ENCODE measurements around the gene TMEM255A.
"Not testable (repeated sequence)": the region's sequence is repeated elsewhere in the genome, so short reads cannot be mapped to it uniquely, and the experiment has no call there.

TMEM255A gene
- 0 reads per million in 3 experiments for total RNA-seq

DNA sequence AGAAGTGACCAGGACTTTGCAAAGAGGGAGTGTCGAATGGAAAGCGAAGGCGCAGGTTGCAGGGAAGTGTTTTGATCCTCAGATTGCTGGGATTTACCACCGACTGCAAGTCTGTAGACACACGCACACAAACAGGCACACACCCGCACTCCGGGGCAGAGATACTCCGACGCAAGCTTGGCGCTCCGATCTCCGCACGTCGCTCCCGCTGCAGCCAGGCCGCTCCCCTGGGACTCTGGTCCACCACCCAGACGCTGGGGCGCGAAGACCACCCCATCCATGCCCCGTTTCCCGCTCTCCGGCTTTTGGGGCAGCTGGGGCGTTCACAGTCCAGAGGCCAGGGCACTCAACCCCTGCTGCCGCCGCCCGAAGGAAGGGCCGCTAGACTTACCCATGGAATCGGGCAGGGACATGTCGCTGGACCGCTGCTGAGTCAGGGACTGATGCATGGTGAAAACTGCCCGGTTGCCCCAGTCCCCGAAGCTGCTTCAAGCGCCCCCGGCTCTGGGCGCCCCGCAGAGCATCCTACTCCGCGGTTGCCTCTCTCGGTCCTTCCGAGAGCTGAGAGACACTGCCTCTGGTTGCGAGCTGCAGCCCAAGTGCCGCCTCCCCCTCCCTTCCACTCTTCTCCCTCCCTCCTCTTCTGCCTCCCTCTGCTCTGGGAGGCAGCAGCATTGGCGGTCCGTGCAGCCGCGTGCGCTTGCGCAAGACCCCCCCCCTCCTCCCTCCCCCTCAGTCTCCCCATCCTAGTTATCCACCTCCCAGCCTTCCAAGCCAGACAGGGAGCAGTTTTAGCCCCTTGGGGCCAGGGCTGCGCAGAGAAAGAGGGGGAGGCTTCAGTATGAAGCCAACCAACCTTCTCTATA, at the start of gene TMEM255A:
Gene TMEM255A (minus strand): TSS at position 601 of the 866 bp plus-strand sequence. CDS start 152 bp downstream, at position 449.
- no peak for DNase-seq

DNA sequence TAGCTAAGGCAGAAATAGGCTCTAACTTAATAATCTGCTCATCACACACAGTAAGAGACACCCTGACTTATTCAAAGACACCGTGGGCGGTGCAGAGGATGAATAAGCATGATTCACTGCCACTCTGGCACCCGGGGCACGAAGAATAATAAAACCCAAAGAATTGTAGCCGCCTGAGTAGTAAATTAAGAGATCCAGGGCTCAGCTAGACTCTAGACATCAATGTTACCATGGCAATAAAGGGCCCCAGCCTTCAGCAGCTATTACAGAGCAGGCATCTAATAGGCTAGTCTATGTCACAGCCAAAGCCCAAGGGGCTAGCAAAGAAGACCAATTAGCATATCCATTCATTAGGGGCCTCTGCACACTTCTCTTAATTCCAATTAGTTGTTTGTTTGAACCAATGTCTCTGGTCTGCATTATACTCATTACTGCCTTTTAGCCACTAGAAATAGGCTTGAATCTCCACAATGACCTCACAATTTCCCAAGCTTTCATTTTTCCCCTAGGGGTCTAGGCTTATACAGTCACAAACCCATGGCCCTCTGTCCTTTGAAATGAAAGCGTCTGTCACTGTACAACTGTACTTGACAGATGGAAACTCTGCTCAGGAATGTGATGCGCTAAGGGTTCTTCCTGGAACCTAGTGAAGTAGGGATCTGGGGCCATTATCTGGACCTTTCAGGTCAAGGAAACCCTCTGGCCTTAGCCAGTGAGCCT, 47.6 kb upstream of the TMEM255A start:
- DNase-seq: no peak

DNA sequence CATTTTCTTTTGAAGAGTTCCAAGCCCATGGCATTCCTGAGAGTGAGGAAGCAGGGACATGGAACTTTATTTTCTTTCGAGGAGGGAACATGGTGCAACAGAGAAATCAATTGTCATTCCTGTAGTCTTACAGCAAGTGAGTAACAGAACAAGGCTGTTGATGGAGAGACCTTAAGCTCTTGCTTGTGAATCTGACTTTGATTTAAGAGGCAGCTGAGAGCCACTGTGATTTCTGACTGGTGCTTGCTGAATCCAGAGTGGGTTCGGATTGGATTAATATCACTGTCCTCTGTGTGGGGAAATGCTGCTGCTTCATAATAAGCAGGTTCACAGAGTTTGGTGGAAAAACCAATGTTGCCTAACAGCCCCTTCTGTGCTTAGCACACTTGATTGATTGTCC, 45.9 kb upstream of the TMEM255A start:
- DNase-seq: no peak

DNA sequence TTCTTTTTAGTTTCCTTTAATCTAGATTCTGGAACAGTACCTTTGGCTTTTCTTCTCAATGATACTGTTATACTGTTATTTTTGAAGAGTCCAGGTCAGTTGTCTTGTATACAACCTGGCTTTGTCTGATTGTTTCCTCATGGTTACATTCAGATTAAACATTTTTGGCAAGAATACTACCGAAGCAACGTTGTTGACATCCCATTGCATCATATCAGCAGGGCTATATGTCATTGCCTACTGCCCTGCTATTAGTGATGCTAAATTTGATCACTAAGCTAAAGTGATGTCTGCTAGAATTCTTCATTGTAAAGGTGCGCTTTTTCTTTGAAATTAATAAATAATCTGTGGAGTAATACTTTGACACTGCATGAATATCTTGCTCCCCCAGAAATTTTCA, 44.8 kb upstream of the TMEM255A start:
- DNase-seq: no peak

DNA sequence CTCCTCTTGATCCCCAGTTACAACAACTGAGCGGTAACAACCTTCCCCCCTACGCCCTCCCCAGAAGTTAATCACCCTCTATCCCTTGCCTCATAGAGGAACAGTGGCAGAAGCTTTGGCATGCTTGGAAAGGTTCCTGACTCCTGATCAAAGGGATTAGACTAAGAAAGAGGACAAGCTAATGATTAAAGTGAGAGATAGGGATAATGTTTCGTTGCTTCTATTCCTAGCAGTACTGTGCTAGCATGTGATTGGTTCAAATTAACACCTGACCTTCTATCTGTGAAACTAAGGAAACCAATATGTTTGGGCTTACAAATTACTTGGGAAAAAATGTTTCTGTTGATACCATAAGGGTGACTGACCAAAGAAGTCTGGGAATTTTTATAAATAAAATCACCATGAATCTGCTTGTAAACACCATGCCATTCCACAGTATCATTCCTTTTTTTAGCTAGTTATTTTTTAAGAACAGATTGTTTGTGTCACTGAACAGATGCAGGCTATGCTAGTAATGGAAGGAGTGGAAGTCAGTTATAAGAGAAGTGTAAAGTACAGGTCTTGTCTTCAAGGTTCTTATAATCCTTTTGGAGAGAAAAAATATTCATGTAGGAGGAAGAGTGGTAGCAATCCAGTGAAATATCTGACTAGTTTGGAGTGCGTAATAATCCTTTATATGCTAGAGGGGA, 39.3 kb upstream of the TMEM255A start:
- DNase-seq: no peak

DNA sequence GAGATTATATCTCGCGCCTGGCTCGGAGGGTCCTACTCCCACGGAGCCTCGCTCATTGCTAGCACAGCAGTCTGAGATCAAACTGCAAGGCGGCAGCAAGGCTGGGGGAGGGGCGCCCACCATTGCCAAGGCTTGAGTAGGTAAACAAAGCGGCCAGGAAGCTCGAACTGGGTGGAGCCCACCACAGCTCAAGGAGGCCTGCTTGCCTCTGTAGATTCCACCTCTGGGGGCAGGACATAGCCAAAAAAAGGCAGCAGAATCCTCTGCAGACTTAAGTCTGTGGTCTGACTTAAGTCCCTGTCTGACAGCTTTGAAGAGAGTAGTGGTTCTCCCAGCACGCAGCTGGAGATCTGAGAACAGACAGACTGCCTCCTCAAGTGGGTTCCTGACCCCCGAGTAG, 33.3 kb upstream of the TMEM255A start:
- DNase-seq: not testable (repeated sequence)

DNA sequence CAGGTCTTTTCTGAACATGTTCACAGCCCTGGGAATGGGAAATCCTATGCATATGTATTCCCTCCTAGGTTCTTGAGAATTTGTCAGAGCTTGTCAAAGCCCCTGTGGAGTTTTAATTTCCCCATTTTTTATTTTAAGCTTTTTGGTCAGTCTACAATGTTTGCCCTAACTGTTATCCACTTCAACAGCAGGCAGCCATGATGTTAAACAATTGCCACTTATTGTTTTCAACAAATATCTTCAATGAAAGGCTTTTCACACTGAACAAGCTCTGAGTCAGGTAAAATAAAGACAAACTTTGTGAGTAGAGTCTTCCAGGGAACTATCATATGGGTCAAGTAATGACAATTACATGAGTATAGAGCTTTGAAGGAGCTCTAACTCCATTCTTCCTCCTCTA, 25.6 kb upstream of the TMEM255A start:
- no peak for DNase-seq

DNA sequence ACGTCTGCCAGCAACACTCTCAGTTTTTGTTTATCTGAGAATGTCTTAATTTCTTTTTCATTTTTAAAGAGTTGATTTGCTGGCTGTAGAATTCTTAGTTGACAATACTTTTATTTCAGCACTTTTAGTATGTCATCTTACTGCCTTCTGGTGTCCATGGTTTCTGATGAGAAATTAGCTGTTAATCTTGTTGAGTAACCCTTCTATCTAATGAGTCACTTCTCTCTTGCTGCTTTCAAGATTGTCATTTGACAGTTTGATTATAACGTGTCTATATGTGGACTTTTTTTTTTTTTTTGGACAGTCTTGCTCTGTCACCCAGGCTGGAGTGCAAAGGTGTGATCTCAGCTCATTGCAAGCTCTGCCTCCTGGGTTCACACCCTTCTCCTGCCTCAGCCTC, 24.0 kb upstream of the TMEM255A start:
- no peak for DNase-seq

DNA sequence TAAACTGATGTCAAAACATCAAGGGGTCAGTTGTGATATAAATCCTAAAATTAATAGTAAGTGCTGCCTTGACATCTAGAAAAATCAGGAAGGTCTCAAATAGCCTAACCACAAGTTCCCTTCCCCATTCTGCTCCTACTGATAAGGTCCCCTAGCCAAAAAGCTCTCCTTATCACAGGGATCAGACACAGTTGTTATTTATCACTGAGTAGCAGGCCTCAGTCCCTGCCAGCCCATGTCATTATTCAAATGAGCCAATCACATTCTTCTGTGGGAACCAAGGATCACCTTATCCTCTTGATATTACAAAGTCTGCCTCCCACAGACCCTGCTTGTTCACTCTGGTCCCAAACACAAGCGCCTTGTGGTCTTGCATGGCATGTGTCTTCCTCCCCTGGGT, 23.3 kb upstream of the TMEM255A start:
- DNase-seq: no peak

DNA sequence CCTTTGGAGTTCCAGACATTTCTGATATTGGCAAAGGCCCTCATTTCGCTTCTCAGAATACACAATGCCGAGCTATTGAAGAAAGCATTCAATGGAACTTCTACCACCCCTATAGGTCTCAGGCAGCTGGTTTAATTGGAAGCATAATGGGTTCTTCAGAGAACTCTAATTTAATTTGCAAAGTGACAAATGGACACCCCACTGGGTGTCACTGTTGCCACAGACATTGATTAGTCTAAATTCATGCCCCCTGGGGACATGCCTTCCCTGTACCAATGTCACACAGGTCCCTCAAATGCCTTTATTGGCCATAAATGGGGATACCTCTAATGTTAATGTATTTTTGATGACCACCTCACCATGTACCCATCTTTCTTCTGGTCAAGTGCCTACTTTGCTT, 22.9 kb upstream of the TMEM255A start:
- no peak for DNase-seq

DNA sequence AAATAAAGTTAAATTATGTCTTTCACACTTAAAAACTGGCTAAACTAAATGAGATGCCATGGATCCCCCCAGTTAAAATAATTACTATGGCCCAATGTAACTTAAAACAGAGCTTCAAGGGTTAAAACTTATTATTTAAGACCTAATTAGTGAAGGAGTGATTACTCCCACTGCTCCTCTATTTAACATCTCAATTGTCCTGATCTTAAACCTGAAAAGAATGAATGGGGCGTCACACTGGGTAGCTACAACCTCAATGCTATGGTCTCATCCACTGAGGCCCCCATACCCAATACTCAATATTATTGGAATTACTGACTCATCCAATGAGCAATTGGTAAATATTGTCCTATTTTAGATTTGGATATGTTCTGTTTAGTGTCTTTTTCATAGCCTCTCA, 21.1 kb upstream of the TMEM255A start:
- no peak for DNase-seq

DNA sequence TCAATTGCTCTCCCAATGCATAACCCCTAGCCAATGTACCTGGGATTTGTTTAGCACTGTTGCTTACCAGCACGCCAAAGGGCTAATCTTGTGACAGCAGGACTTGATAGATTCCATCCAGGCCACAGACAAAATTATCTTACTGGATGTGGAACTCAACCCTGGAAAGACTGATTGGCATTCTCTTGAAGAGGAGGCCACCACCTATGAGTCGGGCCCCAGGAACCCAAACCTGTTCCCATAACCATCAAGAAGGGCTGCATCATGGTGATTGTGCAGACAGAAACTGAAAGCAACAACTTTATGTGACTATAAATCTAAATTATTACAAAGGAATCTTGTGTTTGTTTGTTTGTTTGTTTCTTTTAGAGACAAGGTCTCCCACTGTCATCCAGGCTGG, 19.9 kb upstream of the TMEM255A start:
- DNase-seq: no peak

DNA sequence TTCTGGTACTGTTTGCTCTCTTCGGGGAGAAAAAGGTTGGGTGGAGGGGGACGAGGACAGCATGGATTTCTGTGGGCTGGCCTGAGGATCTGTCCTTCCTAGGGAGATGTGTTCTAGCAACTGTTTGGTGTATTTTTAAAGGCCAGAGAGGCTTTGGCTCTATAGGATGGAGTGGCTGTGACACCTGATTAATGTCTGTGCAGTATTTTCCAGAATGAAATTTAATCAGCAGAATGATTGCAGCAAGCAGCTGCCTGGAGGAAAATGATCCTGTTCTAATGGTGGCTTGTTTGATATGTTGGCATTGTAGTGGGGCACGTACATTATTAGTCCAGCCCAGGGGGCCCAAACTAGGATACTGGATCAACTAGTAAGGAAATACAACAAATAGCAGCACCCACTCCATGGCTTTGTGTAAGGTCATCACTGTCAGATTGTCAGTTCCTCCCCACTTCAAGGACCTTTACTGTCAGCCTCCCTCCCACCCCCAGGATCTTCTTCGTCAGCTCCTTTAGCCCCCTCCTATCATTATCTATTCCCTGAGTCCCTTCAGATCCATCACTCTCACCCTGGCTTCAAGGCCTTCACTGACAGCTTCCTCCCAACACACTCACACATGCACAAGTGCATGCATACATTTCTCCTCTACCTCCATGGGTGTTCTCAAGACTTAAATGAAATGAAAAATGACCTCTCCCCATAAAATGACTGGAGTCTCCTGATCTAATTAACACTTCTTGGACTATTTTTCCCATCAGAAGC, 10.4 kb upstream of the TMEM255A start:
- DNase-seq: no peak

DNA sequence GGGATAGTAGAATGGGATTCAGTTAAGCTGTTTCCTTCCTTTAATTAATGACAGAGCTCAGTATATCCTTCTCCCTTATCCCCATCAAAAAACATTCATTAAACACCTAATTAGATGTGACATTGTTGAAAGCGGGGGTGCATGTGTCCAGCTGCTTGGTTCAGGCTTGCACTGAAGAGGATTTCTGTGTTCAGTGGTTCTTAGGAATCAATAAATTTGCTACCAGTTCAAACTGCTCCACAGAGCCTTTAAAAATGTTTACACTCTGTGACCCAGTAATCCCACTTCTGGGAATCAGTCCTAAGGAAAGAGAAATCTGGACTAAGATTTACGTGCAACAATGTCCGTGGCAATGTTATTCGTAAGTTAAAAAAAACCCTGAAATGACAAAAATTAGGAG, 7.2 kb upstream of the TMEM255A start:
- no peak for DNase-seq

DNA sequence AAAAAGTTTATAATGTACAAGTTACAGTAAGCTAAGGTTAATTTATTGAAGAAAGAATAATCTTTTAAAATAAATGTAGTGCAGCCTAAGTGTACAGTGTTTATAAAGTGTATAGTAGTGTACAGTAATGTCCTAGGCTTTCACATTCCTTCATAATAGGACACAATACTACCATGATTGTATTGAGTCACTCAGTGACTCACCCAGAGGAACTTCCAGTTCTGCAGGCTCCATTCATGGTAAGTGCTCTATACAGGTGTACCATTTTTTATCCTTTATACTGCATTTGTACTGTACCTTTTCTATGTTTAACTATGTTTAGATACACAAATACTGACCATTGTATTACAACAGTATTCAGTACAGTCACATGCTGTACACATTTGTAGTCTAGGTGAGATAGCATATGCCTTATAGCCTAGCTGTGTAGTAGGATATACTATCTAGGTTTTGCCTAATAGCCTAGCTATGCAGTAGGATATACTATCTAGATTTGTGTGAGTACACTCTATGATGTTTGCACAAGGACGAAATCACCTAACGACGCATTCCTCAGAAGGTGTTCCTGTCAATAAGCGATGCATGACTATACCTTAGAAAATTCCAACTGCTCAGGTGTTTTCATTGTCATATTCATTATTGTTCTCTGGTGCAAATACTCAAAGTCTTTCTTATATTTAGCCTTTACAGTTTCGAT, 5.5 kb upstream of the TMEM255A start:
- DNase-seq: no peak

DNA sequence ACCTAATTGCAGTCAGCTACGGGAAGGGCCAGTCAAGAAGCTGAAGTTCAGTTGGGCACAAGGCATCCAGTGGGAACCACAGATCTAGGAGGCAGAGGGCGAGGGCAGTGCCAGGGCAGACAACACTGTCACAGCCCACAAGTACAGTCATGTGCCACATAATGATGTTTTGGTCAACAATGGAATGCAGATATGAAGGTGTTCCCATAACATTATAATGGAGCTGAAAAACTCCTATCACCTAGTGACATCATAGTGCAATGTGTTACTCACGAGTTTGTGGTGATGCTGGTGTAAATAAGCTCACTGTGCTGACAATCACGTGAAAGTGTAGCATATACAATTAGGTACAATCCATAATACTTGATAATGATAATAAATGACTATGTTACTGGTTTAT, 4.5 kb upstream of the TMEM255A start:
- no peak for DNase-seq

DNA sequence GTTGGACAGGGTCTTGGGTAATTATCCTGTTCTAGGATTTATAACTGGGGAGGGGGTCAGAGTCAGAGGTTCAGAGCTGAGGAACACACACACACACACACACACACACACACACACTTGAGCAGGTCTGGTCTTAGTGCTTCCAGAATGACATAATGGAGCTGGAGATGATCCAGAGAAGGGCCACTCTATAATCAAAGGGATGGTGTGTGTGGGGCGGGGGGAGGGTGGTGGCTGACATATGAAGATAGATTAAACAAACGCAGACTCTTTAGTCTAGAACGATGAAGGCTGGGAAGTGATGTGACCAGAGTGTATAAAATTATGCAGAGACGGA, 434 bp upstream of the TMEM255A start:
- DNase-seq: no peak

DNA sequence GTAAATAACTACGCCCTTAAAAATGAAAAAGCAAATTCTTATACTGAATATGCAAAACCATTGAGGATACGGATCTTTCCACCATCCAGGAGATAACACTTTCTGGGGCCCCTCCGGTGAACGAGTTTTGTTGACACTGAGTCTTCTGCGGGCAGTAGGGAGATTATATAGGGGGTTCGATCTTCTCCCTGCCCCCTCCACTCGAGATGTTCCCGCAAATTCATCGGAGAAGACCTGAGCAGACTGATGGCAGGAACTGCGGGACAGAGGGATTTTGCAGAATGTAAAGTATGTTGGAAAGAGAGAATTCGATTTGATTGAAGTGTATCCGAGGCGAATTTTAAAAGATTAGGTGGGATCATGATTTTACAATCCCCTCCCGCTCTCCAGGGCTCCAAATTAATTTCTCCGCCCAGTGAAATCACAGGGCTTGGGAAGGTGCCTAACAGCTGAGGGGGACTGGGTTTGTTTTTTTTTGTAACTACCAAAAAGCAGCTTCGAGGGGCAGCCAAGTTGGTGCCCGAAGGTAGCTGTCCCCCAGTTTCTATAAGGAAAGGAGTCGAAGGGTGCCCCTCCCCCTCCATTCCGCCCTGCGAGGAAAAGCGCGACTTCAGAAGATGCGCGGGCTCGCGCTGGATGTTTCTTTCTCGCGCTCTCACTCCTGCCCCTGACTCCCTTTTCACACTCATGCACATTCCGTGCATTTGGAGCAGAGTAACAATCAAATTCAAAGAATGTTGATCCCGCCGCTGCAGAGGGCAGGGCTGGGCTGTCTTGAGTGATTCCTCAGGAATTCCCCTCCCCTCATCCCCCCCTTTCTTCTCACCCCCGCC, 1.2 kb downstream of the TMEM255A start:
- no peak for DNase-seq

DNA sequence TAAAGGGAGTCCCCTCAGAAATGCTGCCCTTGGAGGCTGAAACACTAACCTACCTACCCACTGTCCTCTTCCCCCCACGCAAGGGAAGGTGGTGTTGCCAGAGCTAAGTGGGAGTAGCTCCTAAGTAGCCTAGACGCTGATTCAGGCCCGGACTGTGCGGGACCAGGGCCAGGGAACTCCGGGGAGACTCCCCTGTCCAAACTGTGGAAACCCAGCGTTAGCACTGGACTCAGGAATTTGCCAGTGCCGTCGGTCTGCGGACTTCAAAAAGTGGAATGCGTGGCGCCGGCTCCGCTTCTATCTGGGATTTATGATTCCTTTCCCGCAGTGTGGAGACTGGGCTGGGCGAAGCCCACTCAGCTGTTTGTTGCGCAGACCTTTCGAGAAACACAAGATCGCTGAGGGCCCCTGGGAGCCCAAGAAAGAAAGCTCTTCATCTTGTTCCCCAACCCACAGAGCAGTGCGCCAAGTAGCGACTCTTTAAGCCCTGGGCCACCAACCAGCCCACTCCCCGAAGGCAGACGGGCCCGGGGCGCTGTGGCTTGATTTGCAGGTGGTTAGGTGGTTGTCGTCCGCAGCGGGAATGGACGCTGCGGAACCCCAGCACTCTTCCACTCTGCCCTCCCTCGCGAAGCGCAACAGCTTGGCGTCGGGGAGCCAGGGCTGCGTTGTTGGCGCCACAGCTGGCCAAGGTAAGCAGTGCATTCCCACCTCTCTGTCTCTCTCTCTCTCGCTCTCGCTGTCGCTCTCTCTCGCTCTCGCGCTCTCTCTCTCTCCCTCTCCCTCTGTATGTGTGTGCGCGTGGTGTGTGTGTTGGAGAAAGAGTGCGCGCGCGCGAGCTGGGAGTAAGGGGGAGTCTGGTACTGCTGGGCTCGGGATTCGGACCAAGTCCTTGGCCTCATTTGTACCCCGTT, 2.0 kb downstream of the TMEM255A start:
- peak; percentile 75 for DNase-seq

DNA sequence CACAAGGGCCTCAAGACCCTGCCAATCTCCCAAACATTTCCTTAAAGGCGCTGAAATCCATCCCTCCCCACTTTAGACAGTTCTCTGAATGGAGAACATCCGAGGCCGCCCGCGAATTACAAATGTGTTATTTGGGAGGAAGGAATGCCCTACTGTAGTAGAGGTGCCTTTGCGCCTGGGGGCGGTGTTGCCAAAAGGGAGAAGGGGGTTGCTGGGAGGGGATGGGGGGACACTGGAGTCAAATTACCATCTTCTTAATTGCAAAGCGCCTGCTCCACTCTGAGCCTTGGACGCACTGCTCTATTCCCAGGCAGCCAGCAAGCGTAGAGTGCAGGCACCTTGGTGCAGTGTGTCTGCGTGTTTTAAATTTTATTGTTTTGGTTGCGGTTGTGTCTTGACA, 2.7 kb downstream of the TMEM255A start:
- DNase-seq: no peak

Measured in central memory CD4-positive, alpha-beta T cell (primary cell).